Natural killer cell (primary cell): Measurements from ENCODE around the gene UNK. TPM values are rescaled to one million over a fixed set of nuclear protein-coding genes. Genes with fewer than 3 reads are reported as not detected.

Experiments used
- ATAC-seq, 3 donors: fragments of 150-1000 bp in 2 of 3; fragments of 200-7000 bp in 1 of 3; cut with Tn5 transposase; 1 replicate in 1 of 3; 2 replicates in 2 of 3; pipeline ENCODE4 v1.10.0; 2021; ENCODE audit warnings: mild to moderate bottlenecking in 2 of 3, moderate library complexity in 2 of 3
- DNase-seq, 2 donors: peaks; one replicate each; pipeline versions ENCODE4 v3.0.0 to v3.0.0-alpha.2; 2013 to 2021; ENCODE audit warnings: mixed read lengths in 1 of 2
- H3K27ac ChIP-seq: one replicate; pipeline ENCODE4 v1.5.1; 2013; ENCODE audit warnings: mild to moderate bottlenecking, low read length
- H3K27me3 ChIP-seq: one replicate; pipeline ENCODE4 v1.6.1; 2013; ENCODE audit warnings: low read length; ENCODE audit not compliant: control insufficient read depth, insufficient read depth
- H3K36me3 ChIP-seq: one replicate; pipeline ENCODE4 v1.6.1; 2013; ENCODE audit warnings: low read length; ENCODE audit not compliant: control insufficient read depth, insufficient read depth
- H3K4me1 ChIP-seq: one replicate; pipeline ENCODE4 v1.6.1; 2013; ENCODE audit warnings: low read length; ENCODE audit not compliant: control insufficient read depth, insufficient read depth
- H3K4me3 ChIP-seq: one replicate; pipeline ENCODE4 v1.5.1; 2013; ENCODE audit warnings: low read length
- H3K9me3 ChIP-seq: one replicate; pipeline ENCODE4 v1.6.1; 2013; ENCODE audit warnings: low read length; ENCODE audit not compliant: control insufficient read depth, insufficient read depth
- H3K27ac Mint-ChIP-seq, 2 donors: one replicate each; pipeline ENCODE4 v1.8.0; 2022; ENCODE audit warnings: mild to moderate bottlenecking in 2 of 2, mixed read lengths in 2 of 2, moderate library complexity in 1 of 2
- H3K27me3 Mint-ChIP-seq, 2 donors: one replicate each; pipeline ENCODE4 v1.8.0; 2022; ENCODE audit warnings: low read depth in 2 of 2, mixed read lengths in 2 of 2
- H3K36me3 Mint-ChIP-seq: one replicate; pipeline ENCODE4 v1.8.0; 2022; ENCODE audit warnings: mixed read lengths
- H3K4me1 Mint-ChIP-seq, 2 donors: one replicate each; pipeline ENCODE4 v1.8.0; 2022; ENCODE audit warnings: mixed read lengths in 2 of 2
- H3K4me3 Mint-ChIP-seq: one replicate; pipeline ENCODE4 v1.8.0; 2022; ENCODE audit warnings: mild to moderate bottlenecking, moderate library complexity, mixed read lengths
- H3K9me3 Mint-ChIP-seq, 2 donors: one replicate each; pipeline ENCODE4 v1.8.0; 2022; ENCODE audit warnings: mixed read lengths in 2 of 2
- CTCF ChIP-seq: fragments of 200-600 bp; IDR thresholded peaks from one replicate; pipeline ENCODE4 v1.8.0; 2022; ENCODE audit warnings: antibody characterized with exemption
- WGBS: methylation state at CpG from one replicate; pipeline ENCODE4 v1.1.7; 2013; ENCODE audit warnings: missing lambda C conversion rate; ENCODE audit not compliant: insufficient coverage; 5-methylcytosine and 5-hydroxymethylcytosine counted together
- intact Hi-C: fragments of 100-400 bp; cut with micrococcal nuclease; formaldehyde crosslinking; loops from one replicate; pipeline ENCODE4 v1.14.2; 2022
- total RNA-seq, 4 donors: library from RNA; stranded (reverse); fragments of 120-200 nt in 1 of 4; gene quantifications; one replicate each; pipeline versions ENCODE4 v1.2.3 to v1.2.4, GENCODE V29; 2013 to 2022

UNK gene
- total RNA-seq, 3 donors from 2014 or later (not counting 1 experiment from before 2014, with no cell fraction given) = 44.2 to 51.3 (median 44.5) TPM

- 95% methylated on average over 36 of the region's 36 CpGs for WGBS
- TF ChIP-seq CTCF = no peak
- intact Hi-C loops = loop anchor here (5.0 kb wide), 1 partner anchor 63 kb away; a partner anchor contains a TSS
- no peaks in the 10 kb centered on the region for H3K9me3 ChIP-seq
- Mint-ChIP-seq H3K9me3 (no peaks in the 10 kb centered on the region), H3K4me3 (peak overlapping the region; percentile 25), H3K27me3 (no peaks in the 10 kb centered on the region), H3K36me3 (no peaks in the 10 kb centered on the region), H3K4me1 (peaks cover 1 to 7% of the 10 kb centered on the region in 2 donors), H3K27ac (no peak overlapping the region)
- H3K4me1 ChIP-seq = peaks cover 36% of the 10 kb centered on the region
- H3K4me3 ChIP-seq = no peak overlapping the region
- H3K27ac ChIP-seq = no peak overlapping the region
- no peaks in the 10 kb centered on the region for H3K27me3 ChIP-seq
- peaks cover 54% of the 10 kb centered on the region for H3K36me3 ChIP-seq
- DNase-seq (no peak), ATAC-seq (no peak)
Observed at GRCh38 chr17:75839942-75840798, 55.6 kb downstream of the UNK start.

DNA sequence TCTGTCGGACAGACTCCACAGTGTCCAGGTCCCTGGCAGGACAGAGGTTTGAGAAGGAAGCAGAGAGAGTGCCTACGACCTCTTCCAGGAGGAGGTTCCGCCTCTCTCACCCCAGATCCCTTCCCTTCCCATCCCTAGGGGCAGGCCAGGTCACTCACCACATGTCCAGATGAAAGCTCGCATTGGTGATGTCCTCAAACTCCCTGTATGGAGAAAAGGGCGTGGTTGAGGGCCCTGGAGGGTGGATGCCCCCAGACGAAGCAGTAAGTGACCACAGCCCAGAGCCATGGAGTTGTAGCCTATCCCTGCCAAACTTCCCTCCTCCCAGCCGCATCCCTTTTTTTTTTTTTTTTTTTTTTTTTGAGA is 56.2 kb downstream of the UNK start:
- intact Hi-C loops = loop anchor here (5.0 kb wide), 1 partner anchor 63 kb away; a partner anchor contains a TSS
- peaks cover 5 to 13% of the 10 kb centered on the region in 2 donors for H3K4me1 Mint-ChIP-seq
- 92% methylated on average over 5 of the region's 7 CpGs for WGBS
- TF ChIP-seq CTCF = no peak
- no peaks in the 10 kb centered on the region for H3K27me3 Mint-ChIP-seq
- H3K27me3 ChIP-seq = no peaks in the 10 kb centered on the region
- no peaks in the 10 kb centered on the region for H3K9me3 ChIP-seq
- peak overlapping the region; percentile 13 for H3K4me3 Mint-ChIP-seq
- peaks cover 42% of the 10 kb centered on the region for H3K4me1 ChIP-seq
- H3K36me3 ChIP-seq = peaks cover 50% of the 10 kb centered on the region
- no peak overlapping the region for H3K4me3 ChIP-seq
- no peaks in the 10 kb centered on the region for H3K9me3 Mint-ChIP-seq
- H3K27ac Mint-ChIP-seq = no peak overlapping the region
- no peaks in the 10 kb centered on the region for H3K36me3 Mint-ChIP-seq
- no peak for DNase-seq
- no peak overlapping the region for H3K27ac ChIP-seq
- ATAC-seq = no peak

GRCh38 chr17:75842411-75842810 is 57.8 kb downstream of the UNK start:
- peak overlapping the region; percentile 95 for H3K27ac ChIP-seq
- no peak for DNase-seq
- ATAC-seq = no peak
- Mint-ChIP-seq H3K4me3 (peak overlapping the region; percentile 62), H3K27me3 (no peaks in the 10 kb centered on the region), H3K9me3 (no peaks in the 10 kb centered on the region), H3K36me3 (no peaks in the 10 kb centered on the region), H3K27ac (peak overlapping the region; percentile 26 to 94), H3K4me1 (peaks cover 5 to 16% of the 10 kb centered on the region in 2 donors)
- no peaks in the 10 kb centered on the region for H3K27me3 ChIP-seq
- no peak for TF ChIP-seq CTCF
- H3K4me1 ChIP-seq = peaks cover 42% of the 10 kb centered on the region
- intact Hi-C loops = loop anchor here (5.0 kb wide), 1 partner anchor 65 kb away; a partner anchor contains a TSS
- H3K36me3 ChIP-seq = peaks cover 53% of the 10 kb centered on the region
- H3K9me3 ChIP-seq = no peaks in the 10 kb centered on the region
- WGBS = 88% methylated on average over 18 of the region's 18 CpGs
- peak overlapping the region; percentile 84 for H3K4me3 ChIP-seq
